DOHH2 (cell line): ENCODE results near the gene HLA-DMA.

Experiments used
- H3F3A ChIP-seq: fragments of 200-600 bp; sonication (generic), shearing (Covaris generic); 2 replicates; pipeline ENCODE4 v1.6.0; 2016; ENCODE audit warnings: antibody characterized with exemption, mild to moderate bottlenecking; ENCODE audit not compliant: control insufficient read depth, insufficient read depth
- H3K27ac ChIP-seq: fragments of 200-600 bp; sonication (generic); 2 replicates; pipeline ENCODE4 v1.5.1; 2014; ENCODE audit warnings: low read depth, mild to moderate bottlenecking, low read length, moderate library complexity
- H3K27me3 ChIP-seq: fragments of 200-600 bp; sonication (generic); 2 replicates; pipeline ENCODE4 v1.6.1; 2014; ENCODE audit warnings: mild to moderate bottlenecking, low read length, mixed read lengths; ENCODE audit not compliant: control insufficient read depth
- H3K36me3 ChIP-seq: fragments of 200-600 bp; sonication (generic); 2 replicates; pipeline ENCODE4 v1.6.1; 2014; ENCODE audit warnings: mild to moderate bottlenecking, low read length, moderate library complexity, mixed read lengths; ENCODE audit not compliant: control insufficient read depth
- H3K4me1 ChIP-seq: fragments of 200-600 bp; sonication (generic); 2 replicates; pipeline ENCODE4 v1.6.1; 2014; ENCODE audit warnings: mild to moderate bottlenecking, low read length, mixed read lengths; ENCODE audit not compliant: control insufficient read depth
- H3K4me2 ChIP-seq: fragments of 200-600 bp; sonication (generic); 2 replicates; pipeline ENCODE4 v1.6.0; 2014; ENCODE audit warnings: mild to moderate bottlenecking, low read length, moderate library complexity
- H3K4me3 ChIP-seq: fragments of 200-600 bp; sonication (generic); 2 replicates; pipeline ENCODE4 v1.5.1; 2014; ENCODE audit warnings: mild to moderate bottlenecking, low read length, mixed read lengths
- H3K79me2 ChIP-seq: fragments of 200-600 bp; sonication (generic); 2 replicates; pipeline ENCODE4 v1.6.1; 2014; ENCODE audit warnings: mild to moderate bottlenecking, low read length, mixed read lengths; ENCODE audit not compliant: control insufficient read depth
- H3K9me2 ChIP-seq: fragments of 200-600 bp; sonication (generic); replicated peaks from 2 replicates; pipeline ENCODE4 v1.6.1; 2014; ENCODE audit warnings: mild to moderate bottlenecking, low read length, mixed read lengths; ENCODE audit not compliant: control insufficient read depth
- H3K9me3 ChIP-seq: fragments of 200-600 bp; sonication (generic); 2 replicates; pipeline ENCODE4 v1.6.1; 2014; ENCODE audit warnings: antibody characterized with exemption, low read length, mixed read lengths; ENCODE audit not compliant: control insufficient read depth, insufficient read depth
- H4K20me1 ChIP-seq: fragments of 200-600 bp; sonication (generic); 2 replicates; pipeline ENCODE4 v1.6.0; 2014; ENCODE audit warnings: low read depth, mild to moderate bottlenecking, antibody characterized with exemption, low read length, moderate library complexity; ENCODE audit not compliant: control insufficient read depth, insufficient read depth
- EZH2phosphoT487 ChIP-seq: fragments of 200-600 bp; sonication (generic); IDR thresholded peaks from 2 replicates; pipeline ENCODE4 v1.6.1; 2017; ENCODE audit warnings: borderline replicate concordance, mild to moderate bottlenecking, antibody characterized with exemption, low read length, moderate library complexity, mixed read lengths
- TF ChIP-seq, protein P1 (sequence below): fragments of 200-600 bp; sonication (generic); IDR thresholded peaks from one replicate; pipeline ENCODE4 v1.5.1; 2014; ENCODE audit warnings: antibody characterized with exemption, mild to moderate bottlenecking, low read depth, low read length; ENCODE audit not compliant: poor library complexity, severe bottlenecking

HLA-DMA gene

DNA sequence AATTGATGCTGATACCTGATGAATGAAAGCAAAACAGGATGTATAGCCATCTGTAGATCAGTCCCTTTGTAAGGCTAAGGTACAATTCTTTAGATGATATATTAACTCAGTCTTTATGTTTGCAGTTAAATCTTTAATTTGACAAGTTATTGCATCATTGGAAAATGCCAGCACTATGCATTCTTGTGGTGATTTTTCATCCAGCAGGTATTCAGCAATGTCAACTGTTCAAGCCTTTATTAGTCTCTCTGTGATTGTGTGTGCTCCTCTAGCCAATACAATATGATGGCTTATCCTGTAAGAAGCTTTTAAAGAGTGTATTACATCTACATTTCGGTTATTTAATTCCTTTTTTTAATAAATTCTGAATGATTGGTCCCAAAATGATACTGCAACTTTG, 46.4 kb downstream of the HLA-DMA start:
- Histone ChIP-seq H3K79me2 (peaks cover 2% of the 10 kb centered on the region; the same call in 1 of the 2 replicates), H3F3A (peaks cover 10% of the 10 kb centered on the region), H3K4me2 (no peak overlapping the region), H3K4me3 (no peak overlapping the region), H3K27ac (no peak overlapping the region), H3K4me1 (no peaks in the 10 kb centered on the region), H3K9me2 (no peaks in the 10 kb centered on the region), H3K9me3 (no peaks in the 10 kb centered on the region), H4K20me1 (no peaks in the 10 kb centered on the region), H3K27me3 (no peaks in the 10 kb centered on the region), H3K36me3 (peaks cover 13% of the 10 kb centered on the region)
- TF ChIP-seq EZH2phosphoT487, result no peak
- TF ChIP-seq, protein P1, sequence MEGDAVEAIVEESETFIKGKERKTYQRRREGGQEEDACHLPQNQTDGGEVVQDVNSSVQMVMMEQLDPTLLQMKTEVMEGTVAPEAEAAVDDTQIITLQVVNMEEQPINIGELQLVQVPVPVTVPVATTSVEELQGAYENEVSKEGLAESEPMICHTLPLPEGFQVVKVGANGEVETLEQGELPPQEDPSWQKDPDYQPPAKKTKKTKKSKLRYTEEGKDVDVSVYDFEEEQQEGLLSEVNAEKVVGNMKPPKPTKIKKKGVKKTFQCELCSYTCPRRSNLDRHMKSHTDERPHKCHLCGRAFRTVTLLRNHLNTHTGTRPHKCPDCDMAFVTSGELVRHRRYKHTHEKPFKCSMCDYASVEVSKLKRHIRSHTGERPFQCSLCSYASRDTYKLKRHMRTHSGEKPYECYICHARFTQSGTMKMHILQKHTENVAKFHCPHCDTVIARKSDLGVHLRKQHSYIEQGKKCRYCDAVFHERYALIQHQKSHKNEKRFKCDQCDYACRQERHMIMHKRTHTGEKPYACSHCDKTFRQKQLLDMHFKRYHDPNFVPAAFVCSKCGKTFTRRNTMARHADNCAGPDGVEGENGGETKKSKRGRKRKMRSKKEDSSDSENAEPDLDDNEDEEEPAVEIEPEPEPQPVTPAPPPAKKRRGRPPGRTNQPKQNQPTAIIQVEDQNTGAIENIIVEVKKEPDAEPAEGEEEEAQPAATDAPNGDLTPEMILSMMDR, result no peak

DNA sequence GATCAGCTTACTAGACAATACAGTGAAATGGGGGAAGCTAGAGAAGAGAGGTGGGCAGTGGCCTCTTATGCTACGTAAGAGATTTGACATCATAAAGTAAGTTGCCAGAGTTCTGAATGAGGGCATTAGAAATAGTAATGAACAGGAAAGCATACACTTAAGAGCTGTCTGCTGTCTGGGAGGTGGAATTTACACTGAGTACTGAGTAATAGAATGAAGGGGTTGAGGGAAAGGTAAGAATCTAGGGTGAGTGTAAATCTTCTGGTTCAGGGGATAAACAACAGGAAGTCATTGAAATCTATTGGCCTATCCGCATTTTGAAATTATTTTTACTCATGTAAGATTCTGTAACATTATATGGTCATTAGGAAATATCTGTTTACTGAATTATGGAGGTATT, 47.8 kb downstream of the HLA-DMA start:
- H3K27ac ChIP-seq, result no peak overlapping the region
- TF ChIP-seq EZH2phosphoT487, result no peak
- TF ChIP-seq, protein P1, result no peak

DNA sequence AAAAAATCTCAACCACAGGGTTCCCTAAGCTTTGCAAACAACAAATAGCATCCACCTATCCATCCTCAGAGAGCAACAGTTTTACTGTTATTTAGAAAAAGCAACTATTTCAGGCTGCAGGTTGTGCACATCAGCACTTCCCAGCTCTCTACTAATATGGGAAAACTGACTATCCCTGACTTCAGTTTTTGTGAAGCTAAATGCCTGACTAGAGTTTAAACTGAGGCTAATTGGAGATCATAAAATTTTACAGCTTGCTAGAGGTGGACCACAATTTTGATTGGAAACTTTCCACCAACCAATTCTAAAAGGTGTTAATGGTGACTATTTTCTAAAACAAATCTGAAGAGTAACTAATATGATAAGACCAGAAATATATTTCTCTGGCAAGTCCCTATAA, 48.9 kb downstream of the HLA-DMA start:
- Histone ChIP-seq H3K4me3 (no peak overlapping the region), H4K20me1 (no peaks in the 10 kb centered on the region), H3K36me3 (peaks cover 30% of the 10 kb centered on the region), H3K4me1 (no peaks in the 10 kb centered on the region), H3F3A (peaks cover 10% of the 10 kb centered on the region), H3K9me3 (no peaks in the 10 kb centered on the region), H3K9me2 (no peaks in the 10 kb centered on the region), H3K79me2 (peaks cover 24% of the 10 kb centered on the region), H3K27me3 (no peaks in the 10 kb centered on the region), H3K4me2 (no peak overlapping the region), H3K27ac (no peak overlapping the region)
- TF ChIP-seq, protein P1, result no peak
- TF ChIP-seq EZH2phosphoT487, result no peak

More for the DNA sequence above, 47.8 kb downstream of the HLA-DMA start:
- Histone ChIP-seq H3K9me3 (no peaks in the 10 kb centered on the region), H3K4me1 (no peaks in the 10 kb centered on the region), H3K9me2 (no peaks in the 10 kb centered on the region), H3K36me3 (peaks cover 25% of the 10 kb centered on the region), H3K79me2 (peaks cover 13% of the 10 kb centered on the region), H3K4me2 (no peak overlapping the region), H3F3A (peaks cover 10% of the 10 kb centered on the region), H4K20me1 (no peaks in the 10 kb centered on the region), H3K27me3 (no peaks in the 10 kb centered on the region), H3K4me3 (no peak overlapping the region)
